Measurements from ENCODE around the gene CDKL1. TPM values are rescaled to one million over a fixed set of nuclear protein-coding genes. Genes with fewer than 3 reads are reported as not detected.
A peak's percentile ranks its signal among the peaks of the same experiment; 100 is the strongest.
"Not testable (repeated sequence)": the region's sequence is repeated elsewhere in the genome, so short reads cannot be mapped to it uniquely, and the experiment has no call there.

CDKL1 gene
- total RNA-seq, 4 donors from 2014 or later = 11.2 to 17.7 (median 12.3) TPM

DNA sequence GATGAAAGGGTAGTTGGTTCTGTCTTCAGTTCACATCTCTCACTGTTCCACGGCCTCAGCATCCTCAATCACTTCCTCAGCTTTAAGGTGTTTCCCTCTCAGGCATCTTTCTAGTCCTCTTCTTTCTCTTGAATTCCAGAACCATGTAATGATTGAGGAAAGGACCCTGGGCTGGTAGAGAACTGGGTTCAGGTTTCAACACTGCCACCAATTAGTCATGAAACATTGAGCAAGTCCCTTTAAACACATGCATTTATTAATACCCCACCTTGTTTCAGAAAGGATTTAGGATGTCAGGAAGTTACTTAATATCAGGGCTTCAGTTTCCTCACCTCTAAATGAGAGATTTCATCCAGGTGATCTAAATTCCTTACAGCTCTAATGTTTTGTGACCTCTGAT, 77.4 kb downstream of the CDKL1 start:
- intact Hi-C loops (cut with DNase I) = loop anchor here (10.0 kb wide), 1 partner anchor 346 kb away; the partner anchor contains the start of gene SAV1
- H3K27ac ChIP-seq (replicated peaks in 1 of 4) = no peak overlapping the region

DNA sequence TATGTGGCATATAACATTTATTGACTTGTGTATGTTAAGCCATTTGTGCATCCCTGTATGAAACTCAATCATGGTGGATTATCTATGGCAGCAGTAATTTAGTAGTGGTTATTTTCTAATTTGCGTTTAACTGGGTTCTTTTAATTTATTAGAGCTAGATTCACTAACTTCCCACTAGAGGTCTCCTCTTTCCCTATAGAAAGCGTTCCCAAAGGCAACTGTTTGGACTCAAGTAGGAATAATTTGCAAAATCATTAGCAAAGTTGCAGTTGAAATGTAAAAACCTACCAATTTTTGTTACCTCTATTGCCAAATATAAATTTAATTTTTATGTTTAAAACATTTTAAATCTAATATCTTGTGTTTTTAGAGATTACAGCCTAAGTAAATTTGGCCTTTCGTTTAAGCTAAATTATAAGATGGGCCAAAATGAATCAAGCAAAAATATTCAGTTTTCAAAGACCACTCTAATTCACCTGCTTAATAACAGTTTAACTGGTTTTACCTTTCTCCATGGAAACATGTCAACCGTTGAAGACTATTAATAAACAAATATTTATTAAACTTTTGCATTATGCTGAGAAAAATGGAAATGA, 78.6 kb downstream of the CDKL1 start:
- no peak overlapping the region for H3K27ac ChIP-seq (replicated peaks in 1 of 4)
- H3K36me3 ChIP-seq = peaks cover 0 to 8% (median 0%) of the 10 kb centered on the region in 4 donors
- TF ChIP-seq EP300 (IDR thresholded peaks at IDR 0.05) = no peak
- TF ChIP-seq CTCF (IDR thresholded peaks at IDR 0.05) = peak; percentile 56 to 73 (median 66)
- DNase-seq (ENCODE audit: extremely low spot score) = no peak
- no peaks in the 10 kb centered on the region for H3K9me3 ChIP-seq
- peaks cover 10 to 24% (median 20%) of the 10 kb centered on the region in 4 donors for H3K4me1 ChIP-seq
- intact Hi-C loops (cut with DNase I) = loop anchor here (10.0 kb wide), 1 partner anchor 347 kb away; the partner anchor contains the start of gene SAV1
- no peaks in the 10 kb centered on the region for H3K27me3 ChIP-seq
- H3K4me3 ChIP-seq = no peak overlapping the region
- WGBS = 42% methylated on average over 4 of the region's 4 CpGs

More for the DNA sequence above, 77.4 kb downstream of the CDKL1 start:
- WGBS = 59% methylated on average over 1 of the region's 1 CpG
- H3K27me3 ChIP-seq = no peaks in the 10 kb centered on the region
- no peak for TF ChIP-seq POLR2AphosphoS5 (IDR thresholded peaks at IDR 0.05)
- no peak for TF ChIP-seq POLR2A (IDR thresholded peaks at IDR 0.05; ENCODE audit: low read depth)
- TF ChIP-seq CTCF (IDR thresholded peaks at IDR 0.05) = no peak
- no peak for TF ChIP-seq EP300 (IDR thresholded peaks at IDR 0.05)
- H3K9me3 ChIP-seq = no peaks in the 10 kb centered on the region
- no peak for DNase-seq (ENCODE audit: extremely low spot score)
- peaks cover 0 to 19% (median 5%) of the 10 kb centered on the region in 4 donors for H3K36me3 ChIP-seq
- H3K4me1 ChIP-seq = peaks cover 8 to 21% (median 17%) of the 10 kb centered on the region in 4 donors
- H3K4me3 ChIP-seq = no peak overlapping the region

- peaks cover 15 to 27% (median 17%) of the 10 kb centered on the region in 4 donors for H3K4me1 ChIP-seq
- intact Hi-C loops (cut with DNase I) = loop anchor here (10.0 kb wide), 1 partner anchor 351 kb away; the partner anchor contains the start of gene SAV1
- H3K27ac ChIP-seq (replicated peaks in 1 of 4); H3K36me3 ChIP-seq; H3K9me3 ChIP-seq; DNase-seq (ENCODE audit: extremely low spot score); H3K27me3 ChIP-seq; H3K4me3 ChIP-seq: not testable (repeated sequence)
- 96% methylated on average over 3 of the region's 3 CpGs for WGBS
Observed at GRCh38 chr14:50314098-50314497, 82.6 kb downstream of the CDKL1 start.

GRCh38 chr14:50312734-50313054, 84.0 kb downstream of the CDKL1 start:
- H3K36me3 ChIP-seq = peaks cover 0 to 8% (median 0%) of the 10 kb centered on the region in 4 donors
- no peak for DNase-seq (ENCODE audit: extremely low spot score)
- no peak for TF ChIP-seq POLR2AphosphoS5 (IDR thresholded peaks at IDR 0.05)
- no peak for TF ChIP-seq POLR2A (IDR thresholded peaks at IDR 0.05; ENCODE audit: low read depth)
- TF ChIP-seq CTCF (IDR thresholded peaks at IDR 0.05) = no peak
- no peak for TF ChIP-seq EP300 (IDR thresholded peaks at IDR 0.05)
- H3K27ac ChIP-seq (replicated peaks in 1 of 4) = peak overlapping the region; percentile 86 to 97 (median 92)
- H3K27me3 ChIP-seq = no peaks in the 10 kb centered on the region
- intact Hi-C loops (cut with DNase I) = loop anchor here (2.0 to 10.0 kb wide), 2 partner anchors 220 to 352 kb away; partner anchors contain the start of genes MAP4K5 and SAV1
- WGBS = 3% methylated on average over 15 of the region's 18 CpGs
- peaks cover 15 to 22% (median 16%) of the 10 kb centered on the region in 4 donors for H3K4me1 ChIP-seq
- H3K9me3 ChIP-seq = no peaks in the 10 kb centered on the region
- H3K4me3 ChIP-seq = peak overlapping the region; percentile 79 to 98 (median 84)

DNA sequence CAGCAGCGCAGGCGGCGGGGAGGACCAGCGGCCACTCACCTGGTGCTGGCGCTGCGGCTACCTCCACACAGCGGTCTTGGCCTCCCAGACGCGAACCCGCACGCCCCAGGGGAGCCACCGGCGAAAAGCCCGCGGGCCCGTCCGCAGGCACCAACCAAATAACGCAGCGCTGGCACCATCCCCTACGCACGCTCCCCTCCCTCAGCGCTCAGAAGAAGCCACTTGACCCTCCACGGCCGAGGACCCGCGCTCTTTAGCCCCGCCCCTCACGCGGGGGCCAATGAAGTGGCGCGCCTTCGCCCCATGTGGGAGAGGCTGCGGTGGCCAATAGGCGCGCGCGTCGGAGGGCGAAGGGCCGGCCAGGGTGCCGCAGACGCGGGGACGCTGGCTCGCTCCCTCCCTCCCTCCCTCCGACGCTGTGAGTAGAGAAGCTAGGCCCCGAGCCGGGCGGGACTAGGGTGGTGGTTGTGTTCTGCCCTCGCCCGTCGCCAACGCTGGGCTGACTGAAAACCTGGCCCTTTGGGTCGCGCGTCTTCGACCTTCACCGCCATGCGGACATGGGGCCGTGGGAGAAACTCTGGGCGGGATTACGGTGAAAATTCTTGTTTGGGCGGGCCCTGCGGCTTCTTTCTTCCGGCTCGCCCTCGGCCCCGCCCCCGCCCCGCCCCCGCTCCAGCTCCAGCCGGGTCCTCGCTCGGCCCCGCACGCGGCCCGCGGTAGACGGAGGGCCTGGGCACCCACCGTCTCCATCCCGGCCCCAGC, 84.5 kb downstream of the CDKL1 start, which contains the start of the genes DMAC2L and L2HGDH:
TSS of gene DMAC2L (plus strand) at position 353 of the 762 bp plus-strand sequence. CDS start 9,164 bp downstream, outside the sequence.
TSS of gene L2HGDH (minus strand) at position 258 of the 762 bp plus-strand sequence. CDS start at position 179, 79 bp downstream.
- peak within 1 kb of the TSS; percentile 79 to 98 (median 84) for H3K4me3 ChIP-seq
- H3K36me3 ChIP-seq = peaks cover 0 to 8% (median 0%) of the 10 kb centered on the region in 4 donors
- intact Hi-C loops (cut with DNase I) = loop anchor here (2.0 to 10.0 kb wide), 2 partner anchors 221 to 353 kb away; partner anchors contain the start of genes MAP4K5 and SAV1
- TF ChIP-seq EP300 (IDR thresholded peaks at IDR 0.05) = no peak
- TF ChIP-seq POLR2A (IDR thresholded peaks at IDR 0.05; ENCODE audit: low read depth) = peak; percentile 67
- TF ChIP-seq POLR2AphosphoS5 (IDR thresholded peaks at IDR 0.05) = peak; percentile 83 to 93
- TF ChIP-seq CTCF (IDR thresholded peaks at IDR 0.05) = peak in 1 of 3 experiments; percentile 1
- 1% methylated on average over 14 of the region's 83 CpGs for WGBS
- H3K9me3 ChIP-seq = no peaks in the 10 kb centered on the region
- peak; percentile 97 for DNase-seq (ENCODE audit: extremely low spot score)
- peak within 1 kb of the TSS; percentile 86 to 97 (median 92) for H3K27ac ChIP-seq (replicated peaks in 1 of 4)
- H3K27me3 ChIP-seq = no peaks in the 10 kb centered on the region
- peaks cover 13 to 22% (median 16%) of the 10 kb centered on the region in 4 donors for H3K4me1 ChIP-seq
